ENCODE results near the gene C14orf93.

DNA sequence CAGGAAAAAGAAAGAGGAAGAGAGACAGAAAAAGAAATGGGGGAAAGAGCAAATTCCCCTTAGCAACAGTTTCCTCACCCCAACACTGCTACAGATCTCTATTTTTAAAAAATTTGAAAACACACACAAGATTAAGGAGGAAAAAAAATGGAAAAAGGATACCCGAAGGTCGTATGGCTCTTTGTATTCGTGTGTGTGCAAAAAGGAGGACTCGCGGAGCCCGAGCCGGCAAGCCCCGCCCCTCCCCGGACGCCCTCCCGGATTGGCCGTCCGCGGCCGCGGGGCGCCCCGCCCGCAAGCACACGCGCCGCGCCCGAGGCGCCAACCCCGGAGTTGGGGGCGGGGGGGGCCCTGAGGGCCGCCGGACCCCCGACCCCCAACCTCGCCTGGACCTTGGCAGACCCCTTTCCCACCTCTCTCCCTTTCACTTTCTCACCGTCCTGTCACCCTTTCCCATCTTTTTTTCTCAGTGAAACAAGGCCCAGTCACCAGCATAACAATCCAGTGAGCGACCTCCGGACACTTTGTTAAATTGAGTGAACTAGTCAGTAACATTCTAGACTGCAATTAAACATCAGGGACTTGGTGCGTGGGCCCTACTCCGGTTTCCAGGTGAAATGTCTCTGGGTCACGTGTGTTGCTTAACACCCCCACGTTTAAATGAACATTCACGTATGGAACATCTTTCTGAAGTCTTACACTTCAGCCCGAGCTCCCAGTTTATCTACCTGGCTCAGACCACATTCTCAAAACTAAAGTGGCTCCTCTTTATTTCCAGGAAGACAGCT, at the start of gene C14orf93:
- TF ChIP-seq POLR2AphosphoS5 (IDR thresholded peaks at IDR 0.05; ENCODE audit: low read depth, low read length) (peak; percentile 40; the same call in 1 of the 2 replicates), TAF1 (IDR thresholded peaks at IDR 0.05; ENCODE audit: borderline replicate concordance, insufficient read depth, low read length) (peak; percentile 63; the same call in 1 of the 2 replicates), SIN3A (IDR thresholded peaks at IDR 0.05; ENCODE audit: borderline replicate concordance, insufficient read depth, low read length) (no peak), FOXP2 (optimal IDR thresholded peaks at IDR 0.05; ENCODE audit: borderline replicate concordance, extremely low read depth, extremely low read length, insufficient read depth) (no peak)
- TF ChIP-seq, protein P1, sequence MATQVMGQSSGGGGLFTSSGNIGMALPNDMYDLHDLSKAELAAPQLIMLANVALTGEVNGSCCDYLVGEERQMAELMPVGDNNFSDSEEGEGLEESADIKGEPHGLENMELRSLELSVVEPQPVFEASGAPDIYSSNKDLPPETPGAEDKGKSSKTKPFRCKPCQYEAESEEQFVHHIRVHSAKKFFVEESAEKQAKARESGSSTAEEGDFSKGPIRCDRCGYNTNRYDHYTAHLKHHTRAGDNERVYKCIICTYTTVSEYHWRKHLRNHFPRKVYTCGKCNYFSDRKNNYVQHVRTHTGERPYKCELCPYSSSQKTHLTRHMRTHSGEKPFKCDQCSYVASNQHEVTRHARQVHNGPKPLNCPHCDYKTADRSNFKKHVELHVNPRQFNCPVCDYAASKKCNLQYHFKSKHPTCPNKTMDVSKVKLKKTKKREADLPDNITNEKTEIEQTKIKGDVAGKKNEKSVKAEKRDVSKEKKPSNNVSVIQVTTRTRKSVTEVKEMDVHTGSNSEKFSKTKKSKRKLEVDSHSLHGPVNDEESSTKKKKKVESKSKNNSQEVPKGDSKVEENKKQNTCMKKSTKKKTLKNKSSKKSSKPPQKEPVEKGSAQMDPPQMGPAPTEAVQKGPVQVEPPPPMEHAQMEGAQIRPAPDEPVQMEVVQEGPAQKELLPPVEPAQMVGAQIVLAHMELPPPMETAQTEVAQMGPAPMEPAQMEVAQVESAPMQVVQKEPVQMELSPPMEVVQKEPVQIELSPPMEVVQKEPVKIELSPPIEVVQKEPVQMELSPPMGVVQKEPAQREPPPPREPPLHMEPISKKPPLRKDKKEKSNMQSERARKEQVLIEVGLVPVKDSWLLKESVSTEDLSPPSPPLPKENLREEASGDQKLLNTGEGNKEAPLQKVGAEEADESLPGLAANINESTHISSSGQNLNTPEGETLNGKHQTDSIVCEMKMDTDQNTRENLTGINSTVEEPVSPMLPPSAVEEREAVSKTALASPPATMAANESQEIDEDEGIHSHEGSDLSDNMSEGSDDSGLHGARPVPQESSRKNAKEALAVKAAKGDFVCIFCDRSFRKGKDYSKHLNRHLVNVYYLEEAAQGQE (IDR thresholded peaks at IDR 0.05; ENCODE audit: insufficient read depth in 1 of 2, low read depth in 2 of 2, low read length in 2 of 2): no peak

All from PFSK-1 (cell line).